GM18499 (cell line): ENCODE measurements around the gene TAS2R16.
"Not testable (repeated sequence)": the region's sequence is repeated elsewhere in the genome, so short reads cannot be mapped to it uniquely, and the experiment has no call there.

Experiments
- ATAC-seq: cut with Tn5 transposase; IDR thresholded peaks from one replicate; pipeline ENCODE4 v1.9.1; 2021; ENCODE audit warnings: moderate number of reproducible peaks; ENCODE audit not compliant: insufficient read depth, unreplicated experiment

Gene TAS2R16

DNA sequence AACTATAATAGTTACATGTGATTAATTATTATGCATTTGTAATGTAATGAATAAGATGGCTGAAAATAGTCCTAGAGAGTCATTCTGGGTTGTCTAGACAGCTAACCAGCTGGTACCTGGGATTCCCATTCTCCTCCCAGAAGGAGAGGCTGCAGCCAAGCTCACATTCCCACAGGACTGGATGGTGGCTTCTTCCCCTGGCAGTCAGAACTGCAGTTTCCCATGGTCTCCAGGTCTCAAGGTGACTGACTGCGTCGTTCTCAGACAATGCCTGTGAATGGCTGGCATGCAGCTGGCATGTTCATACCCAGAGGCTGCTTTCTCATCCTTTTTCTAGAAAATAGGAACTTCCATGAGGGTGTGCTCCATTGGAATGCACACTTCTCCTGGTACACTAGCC lies 21.3 kb downstream of the TAS2R16 start:
- ATAC-seq, result no peak

DNA sequence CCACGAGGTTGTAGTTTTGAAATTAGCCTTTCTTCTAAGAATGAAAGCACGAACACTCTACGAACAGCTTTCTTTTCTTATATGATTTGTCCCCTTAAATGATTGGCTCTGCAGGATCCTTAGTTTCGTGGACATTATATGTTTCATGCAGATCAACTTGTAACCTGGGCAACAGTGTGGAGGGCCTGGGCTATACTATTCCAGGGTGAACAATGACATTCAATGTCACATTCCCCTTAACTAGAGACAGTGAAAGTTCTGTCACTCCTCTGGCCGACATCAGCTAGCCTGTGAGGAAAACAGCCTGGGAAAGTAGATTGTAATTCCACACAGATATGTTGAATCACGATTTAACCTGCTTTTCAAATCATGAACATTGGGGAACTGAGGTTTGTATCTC lies 23.4 kb downstream of the TAS2R16 start:
- ATAC-seq, result no peak

DNA sequence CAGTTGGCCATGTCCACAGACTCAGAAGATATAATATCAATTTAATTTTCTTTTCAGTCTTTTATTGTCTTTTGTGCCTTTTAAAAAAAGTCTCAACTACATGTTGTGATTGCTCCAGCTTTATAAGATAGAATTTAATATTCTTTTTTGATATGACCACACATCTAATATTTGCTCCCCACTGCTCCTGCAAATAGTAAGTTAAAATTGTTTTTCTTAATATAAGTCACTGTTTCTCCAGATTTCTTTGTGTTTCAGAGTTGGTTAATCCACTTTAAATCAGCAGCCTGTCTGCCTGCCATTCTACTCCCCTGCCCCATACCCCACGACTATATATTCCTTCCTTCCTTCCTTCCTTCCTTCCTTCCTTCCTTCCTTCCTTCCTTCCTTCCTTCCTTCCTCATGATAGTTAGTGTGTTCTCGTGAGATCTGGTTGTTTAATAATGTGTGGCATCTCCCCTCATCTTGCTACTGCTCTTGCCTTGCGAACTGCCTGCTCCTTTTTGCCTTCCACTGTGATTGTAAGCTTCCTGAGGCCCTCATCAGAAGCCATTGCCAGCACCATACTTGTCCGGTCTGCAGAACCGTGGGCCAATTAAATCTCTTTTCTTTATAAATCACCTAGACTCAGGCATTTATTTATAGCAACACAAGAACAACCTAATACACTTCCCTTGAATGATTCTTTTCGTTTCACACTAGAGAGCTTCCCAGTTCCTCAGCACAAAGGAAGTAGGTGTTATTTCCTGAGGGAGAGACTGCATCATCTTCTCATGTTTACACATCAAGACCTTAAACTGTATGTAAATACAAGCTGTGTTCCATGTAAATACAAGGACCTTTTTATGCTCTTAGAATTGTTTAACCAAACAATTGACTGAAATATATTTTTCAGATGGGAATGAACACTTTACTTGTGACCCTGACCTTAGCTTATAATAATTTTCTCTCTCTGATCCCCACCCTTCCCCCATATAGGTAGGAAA lies 24.5 kb downstream of the TAS2R16 start:
- ATAC-seq, result no peak

DNA sequence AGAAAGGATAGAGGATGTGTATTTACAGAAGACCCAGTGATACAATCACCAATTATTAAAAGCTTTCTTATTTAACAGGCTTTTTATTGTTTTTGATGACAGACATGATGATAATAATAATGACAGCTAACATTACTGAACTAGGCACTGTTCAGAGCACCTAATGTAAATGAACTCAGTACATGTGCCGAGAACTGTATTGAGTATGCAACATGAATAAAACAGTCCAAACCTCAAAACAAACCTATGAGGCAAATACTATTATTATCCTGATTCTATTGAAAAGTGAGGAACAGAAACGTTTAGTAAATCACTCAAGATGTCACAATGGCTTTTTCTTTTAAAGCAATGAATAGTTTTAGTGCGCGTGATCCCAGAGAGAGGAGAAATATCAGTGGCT lies 27.1 kb downstream of the TAS2R16 start:
- ATAC-seq, result no peak

DNA sequence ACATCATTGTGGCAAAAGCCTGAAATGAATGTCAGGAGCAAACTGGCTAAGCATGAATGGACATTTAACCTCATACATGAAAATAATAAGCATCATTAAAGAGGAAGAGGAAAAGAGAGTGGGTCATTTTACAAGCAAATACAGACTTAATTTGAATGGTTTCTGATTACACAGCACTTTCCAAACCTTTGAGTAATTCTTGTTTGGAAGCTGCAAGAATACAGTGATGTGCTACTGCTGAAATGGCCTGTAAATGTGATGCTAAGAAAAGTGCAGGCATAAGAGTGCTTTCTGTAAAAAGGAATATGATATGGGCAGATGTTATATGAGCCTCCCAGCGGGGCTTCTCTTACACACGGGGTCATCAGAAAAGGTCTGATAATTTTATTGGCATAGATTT lies 30.2 kb downstream of the TAS2R16 start:
- no peak for ATAC-seq

DNA sequence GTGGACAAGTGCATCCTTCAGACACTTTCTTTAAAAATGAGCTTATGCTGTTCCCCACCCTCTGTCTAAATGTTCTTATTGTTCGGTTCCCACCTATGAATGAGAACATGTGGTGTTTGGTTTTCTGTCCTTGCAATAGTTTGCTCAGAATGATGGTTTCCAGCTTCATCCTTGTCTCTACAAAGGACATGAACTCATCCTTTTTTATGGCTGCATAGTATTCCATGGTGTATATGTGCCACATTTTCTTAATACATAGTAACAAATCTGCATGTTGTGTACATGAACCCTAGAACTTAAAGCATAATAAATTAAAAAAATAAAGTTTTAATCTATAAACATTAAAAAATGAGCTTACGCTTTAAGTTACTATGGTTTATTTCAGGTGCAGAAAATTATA lies 41.8 kb downstream of the TAS2R16 start:
- not testable (repeated sequence) for ATAC-seq

DNA sequence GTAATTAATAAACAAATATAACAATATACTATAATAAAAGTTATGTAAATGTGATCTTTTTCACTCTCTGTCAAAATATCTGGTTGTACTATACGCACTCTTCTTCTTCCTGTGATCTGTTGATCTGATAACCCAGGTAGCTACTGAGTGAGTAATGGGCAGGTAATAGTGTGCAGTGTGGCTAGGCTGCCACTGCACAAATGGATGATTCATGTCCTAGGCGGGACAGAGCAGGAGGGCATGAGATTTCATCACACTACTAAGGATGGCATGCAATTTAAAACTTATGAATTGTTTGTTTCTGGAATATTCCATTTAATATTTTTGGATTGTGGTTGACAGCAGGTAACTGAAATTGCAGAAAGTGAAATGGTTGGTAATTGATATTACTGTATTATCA lies 44.5 kb downstream of the TAS2R16 start:
- ATAC-seq, result no peak

DNA sequence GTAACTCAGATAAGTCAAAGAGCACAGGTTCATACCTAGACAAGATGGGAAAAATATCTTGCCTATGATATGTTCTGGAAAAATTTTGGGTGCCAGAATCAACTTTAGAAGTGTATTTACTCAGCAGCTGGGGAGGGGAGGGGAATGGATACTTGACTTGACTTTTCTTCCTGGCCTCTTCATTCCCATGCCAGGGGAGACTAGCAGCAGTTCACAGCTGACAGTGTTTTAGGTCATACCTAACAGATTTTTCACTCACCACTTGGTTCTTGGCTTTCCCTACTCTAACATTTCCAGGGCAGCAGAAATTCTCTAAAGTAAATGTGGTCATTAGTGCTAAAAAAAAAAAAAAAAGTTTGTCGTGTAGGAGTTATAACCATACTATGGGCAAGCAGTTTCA lies 46.3 kb downstream of the TAS2R16 start:
- no peak for ATAC-seq
